Stimulated activated CD4-positive, alpha-beta T cell treated with anti-CD3 and anti-CD28 coated beads, Interleukin-2, amount 100 ng/mL, for 4 hours (primary cell): ENCODE measurements around the gene ACO1.

Source experiments
- DNase-seq: peaks from one replicate; pipeline ENCODE4 v3.0.0-alpha.2; 2020; ENCODE audit warnings: low read depth

The ACO1 gene

DNA sequence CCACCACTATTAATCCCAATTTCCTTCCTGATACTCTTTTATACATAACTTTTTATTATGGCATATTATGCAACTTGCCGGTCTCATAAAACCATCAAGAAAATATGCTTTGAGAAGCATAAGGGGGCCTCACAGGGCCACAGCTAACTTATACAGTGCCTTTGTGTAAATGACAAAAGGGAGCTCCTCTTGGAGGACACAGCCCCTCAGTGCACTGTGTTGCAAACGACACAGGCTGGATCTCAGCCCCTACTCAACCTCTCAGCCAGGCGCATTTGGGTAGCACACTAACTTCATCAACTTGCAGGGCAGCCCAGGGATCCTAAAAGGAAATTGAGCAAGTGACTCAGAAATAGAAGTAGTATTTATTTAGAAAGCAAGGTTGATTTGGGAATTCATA, 106.2 kb downstream of the ACO1 start:
- DNase-seq, result no peak

DNA sequence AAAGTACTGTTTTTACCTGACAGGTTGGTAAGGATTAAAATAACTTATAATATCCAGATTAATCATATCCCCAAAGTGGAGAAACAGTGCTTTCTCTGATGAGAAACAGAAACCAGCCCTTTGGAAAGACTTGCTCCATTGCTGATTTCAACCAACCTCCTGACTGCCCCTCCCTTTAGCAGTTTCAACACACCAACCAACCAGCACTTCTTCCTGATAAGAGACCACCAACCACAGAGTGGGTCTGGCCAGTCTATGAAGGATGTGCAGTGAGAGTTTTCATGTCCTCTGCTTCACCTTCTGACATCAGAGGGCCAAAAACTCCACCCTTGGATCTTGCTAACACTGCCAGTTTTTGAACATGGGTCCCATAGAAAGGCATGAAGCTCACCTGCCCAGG, 113.5 kb downstream of the ACO1 start:
- DNase-seq, result no peak

DNA sequence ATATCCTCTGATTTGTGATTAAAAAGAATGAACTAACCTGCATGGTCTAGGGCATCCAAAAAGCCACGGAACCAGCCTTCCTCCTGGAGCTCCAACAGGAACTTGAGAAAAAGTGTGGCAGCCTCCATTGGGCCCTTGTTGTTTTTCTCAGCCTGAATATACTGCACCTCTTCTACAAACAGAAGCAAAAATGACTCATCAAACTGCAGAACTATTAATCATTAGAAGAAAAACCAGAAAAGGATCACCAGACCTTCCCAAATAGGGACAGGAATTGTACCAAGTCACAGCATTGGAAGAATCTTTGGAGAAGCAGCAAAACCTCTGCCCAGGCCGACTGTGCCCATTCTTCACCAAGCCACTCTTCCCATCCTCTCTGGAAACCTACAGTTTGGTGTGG, 116.3 kb downstream of the ACO1 start:
- DNase-seq, result no peak

DNA sequence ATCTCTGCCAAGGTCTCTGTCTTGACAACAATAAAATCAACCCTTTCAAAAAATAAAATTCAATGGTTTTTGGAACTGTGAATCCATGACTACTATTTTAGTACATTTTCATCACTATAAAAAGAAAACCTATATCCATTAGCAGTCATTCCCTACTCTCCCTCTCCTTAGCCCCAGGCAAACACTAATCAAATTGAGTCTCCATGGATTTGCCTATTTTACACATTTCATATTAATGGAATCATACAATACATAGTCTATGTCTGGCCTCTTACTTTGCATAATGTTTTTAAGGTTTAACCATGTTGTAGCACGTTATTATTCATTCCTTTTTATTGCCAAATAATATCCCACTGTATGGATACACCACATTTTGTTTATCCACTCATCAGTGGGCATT, 117.4 kb downstream of the ACO1 start:
- no peak for DNase-seq

DNA sequence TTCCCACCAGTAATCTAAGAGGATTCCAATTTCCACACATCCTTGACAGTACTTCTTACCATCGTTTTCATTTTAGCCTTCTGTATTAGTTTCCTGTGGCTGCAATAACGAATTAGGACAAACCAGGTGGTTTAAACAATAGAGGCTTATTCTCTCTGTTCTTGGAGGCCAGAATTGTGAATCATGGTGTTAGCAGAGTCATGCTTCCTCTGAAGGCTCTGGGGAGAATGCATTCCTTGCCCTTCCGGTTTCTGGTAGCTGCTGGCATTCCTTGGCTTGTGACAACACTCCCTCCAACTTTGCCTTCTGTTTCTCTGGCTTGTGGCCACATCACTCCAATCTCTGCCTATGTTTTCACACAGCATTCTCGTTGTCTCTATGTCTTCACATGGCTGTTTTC, 118.0 kb downstream of the ACO1 start:
- DNase-seq, result no peak

DNA sequence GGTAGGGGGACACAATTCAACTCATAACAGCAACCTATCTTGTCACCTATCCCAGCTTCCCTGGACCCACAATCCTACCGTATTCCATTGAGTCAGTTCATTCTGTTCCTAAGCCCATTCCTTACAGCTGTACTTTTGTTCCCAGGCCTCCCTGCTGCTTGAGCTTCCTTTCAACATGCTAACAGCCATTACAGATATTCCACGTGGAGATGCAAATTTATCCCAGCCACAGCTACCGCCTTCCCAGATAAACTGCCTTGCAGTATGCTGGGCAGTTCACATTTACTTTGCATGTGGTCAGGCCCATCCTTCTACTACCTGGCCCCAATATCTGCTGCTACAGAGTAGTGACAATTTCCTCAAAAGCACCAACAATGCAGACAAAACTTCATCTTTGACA, 118.6 kb downstream of the ACO1 start:
- DNase-seq, result no peak
